Effector CD4-positive, alpha-beta T cell (primary cell): ENCODE measurements around the gene COPS7B.

ENCODE experiments used
- DNase-seq: peaks from one replicate; pipeline ENCODE4 v3.0.0-alpha.2; 2020

The COPS7B gene

DNA sequence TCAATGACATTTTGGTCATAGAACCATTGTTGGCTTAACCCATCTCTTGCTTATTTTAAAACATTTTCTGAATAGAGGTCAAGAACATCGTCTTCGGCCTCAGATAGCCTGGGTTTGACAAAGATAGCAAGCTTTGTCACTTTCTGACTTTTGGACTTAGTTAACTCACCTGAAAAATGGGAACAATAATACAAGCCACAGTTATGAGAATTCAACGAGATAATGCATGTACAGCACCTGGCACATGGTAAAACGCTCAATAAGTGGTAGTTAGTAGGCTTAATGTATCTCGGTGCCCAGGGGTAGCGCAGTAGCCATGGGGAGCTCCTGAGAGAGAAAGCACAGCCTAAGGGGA is 446 bp upstream of the COPS7B start:
- DNase-seq, result no peak

DNA sequence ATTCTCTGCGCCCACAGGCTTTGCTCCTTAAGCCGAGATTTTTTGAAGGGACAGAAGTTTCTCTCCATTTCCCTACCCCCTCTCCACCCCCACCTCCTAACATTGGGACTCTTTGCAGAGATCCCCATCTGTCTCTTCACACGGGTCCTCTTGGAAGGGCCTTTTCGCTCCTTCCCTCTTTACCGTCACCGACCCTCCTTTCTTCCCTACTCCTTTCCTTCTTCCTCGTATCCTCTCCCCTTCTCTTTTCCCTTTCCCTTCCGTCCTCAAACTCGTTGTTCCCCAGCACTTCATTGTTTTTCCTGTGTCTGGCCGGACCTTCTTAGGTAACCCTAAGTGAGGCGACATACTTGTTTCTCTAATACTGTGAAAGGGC is 660 bp downstream of the COPS7B start:
- DNase-seq, result no peak

- no peak for DNase-seq
Observed at GRCh38 chr2:231791107-231791506, 4.9 kb downstream of the COPS7B start.

DNA sequence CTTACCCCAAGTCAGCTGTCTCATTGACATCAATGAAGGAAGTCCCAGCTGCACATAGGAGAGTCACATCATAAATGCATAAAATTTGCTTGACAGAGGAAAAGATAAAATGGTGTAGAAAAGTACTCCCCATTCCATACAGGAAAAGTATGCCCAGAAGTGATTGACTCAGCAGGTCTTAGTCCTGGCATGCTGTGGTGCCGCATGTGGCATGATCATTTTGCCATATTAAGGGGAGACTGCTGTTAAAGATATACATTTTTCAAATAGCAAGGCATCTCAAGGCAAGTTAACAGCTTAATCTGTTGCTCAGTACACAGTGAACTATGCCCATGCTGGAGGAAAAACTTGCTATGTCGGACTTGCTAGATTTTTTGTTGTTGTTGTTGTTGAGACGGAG is 8.1 kb downstream of the COPS7B start:
- no peak for DNase-seq

DNA sequence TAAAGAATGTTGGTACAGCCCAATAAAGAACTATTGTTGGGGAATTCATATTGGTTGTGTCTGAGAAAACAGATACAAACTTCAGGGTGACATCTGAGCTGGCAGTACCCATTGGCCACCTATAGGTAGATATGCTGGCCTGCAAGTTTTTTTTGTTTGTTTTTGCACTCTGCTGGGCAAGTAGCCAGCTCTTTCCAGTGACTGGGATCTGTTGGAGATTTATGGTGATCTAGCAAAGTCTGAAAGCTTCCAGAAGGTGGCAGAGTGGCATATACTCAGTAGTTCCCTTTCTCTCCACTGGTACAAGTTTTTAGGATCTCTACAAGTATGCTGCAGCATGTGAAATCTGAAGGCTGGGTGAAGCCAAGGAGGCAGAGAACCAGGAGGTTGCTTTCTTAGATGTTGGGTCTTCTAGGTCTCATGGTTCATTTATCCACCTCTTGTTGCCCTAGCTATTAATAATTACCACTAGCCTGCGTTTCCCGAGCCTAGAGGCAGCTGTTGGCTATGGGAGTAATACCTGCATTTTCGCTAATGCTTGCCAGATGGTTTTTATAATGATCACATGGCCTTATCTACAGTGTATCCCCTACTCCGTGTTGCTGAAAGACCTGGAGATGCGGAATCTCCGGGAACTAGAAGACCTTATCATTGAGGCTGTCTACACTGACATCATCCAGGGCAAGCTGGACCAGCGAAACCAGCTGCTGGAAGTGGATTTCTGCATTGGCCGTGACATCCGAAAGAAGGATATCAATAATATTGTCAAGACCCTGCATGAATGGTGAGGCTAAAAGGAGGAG is 9.5 kb downstream of the COPS7B start:
- DNase-seq, result no peak

DNA sequence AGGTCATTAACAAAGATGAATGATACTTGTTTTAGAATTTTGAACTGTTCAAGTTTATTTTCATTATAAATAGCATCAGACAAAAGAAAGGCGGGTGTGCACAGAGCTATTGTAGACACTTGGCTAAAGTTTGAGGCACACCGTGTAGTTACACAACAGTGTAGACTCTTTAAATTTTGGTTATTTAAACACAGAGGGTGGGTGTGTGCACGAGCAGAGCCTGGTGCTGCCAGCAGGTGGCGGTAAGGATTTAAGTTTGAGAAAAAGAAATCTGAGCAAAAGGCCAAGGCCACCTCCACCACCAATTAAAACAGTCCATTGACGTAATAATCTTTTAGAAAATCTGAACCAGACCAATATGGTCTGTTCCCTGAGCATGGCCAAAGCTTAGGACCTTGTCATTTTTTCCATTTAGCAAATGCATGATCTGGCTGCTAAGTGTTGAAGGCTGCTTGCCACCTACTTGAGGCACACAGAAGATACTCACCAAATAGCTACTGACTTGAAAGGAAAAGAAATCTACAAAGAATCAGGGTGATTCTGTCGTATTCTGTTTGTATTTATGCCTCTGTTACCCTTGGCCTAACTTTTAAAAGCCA is 14.3 kb downstream of the COPS7B start:
- peak; percentile 17 for DNase-seq

DNA sequence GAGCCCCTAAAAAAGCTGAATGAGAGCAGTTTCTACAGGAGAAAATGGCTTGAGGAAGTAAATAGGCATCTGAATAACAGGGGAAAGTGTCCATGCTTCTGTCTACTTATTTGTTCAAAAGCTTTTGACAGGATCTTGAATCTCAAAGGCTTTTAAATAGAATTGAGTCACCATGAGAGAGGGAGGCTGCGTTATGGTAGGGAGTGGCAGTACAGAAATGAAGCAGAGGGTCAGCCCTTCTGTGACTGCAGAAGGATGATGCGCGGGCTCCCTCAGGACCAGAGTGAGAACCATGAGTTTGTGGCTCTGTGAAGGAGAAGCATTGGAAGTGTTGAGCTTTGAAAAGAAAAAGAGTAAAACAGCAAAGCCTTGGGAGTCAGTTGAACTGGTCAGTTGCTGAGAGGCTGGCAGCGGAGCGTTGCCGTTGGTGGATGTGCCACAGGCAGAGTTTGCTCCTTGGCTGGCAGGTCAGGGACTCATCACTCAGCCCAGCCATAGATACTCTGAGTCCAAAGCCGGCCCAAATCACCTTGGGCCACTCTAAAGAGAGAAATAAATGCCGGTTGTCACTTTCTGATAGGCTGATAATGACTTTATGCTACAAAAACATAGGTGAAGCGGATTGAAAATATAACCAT is 17.4 kb downstream of the COPS7B start:
- no peak for DNase-seq

GRCh38 chr2:231807020-231807419 is 20.8 kb downstream of the COPS7B start:
- no peak for DNase-seq

DNA sequence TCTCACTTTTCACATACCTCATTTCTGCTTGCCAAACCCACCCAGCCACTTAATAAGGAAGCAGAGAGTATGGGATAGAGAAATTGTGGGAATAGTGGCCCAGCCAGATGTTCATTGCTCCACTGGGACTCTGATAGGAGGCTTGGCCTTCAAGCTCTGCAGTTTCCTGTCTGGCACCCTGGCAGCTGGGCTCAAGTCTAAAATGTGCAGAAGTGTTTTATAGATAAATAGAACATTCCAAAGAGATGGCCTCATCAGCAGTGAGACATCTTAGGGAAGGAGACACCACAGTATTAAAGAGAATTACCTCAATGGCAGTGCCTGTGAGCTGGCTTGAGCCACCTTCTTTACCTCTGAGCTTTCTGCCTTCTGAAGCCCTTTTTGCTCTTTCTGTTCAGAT is 24.7 kb downstream of the COPS7B start:
- no peak for DNase-seq

GRCh38 chr2:231816327-231817026 is 30.2 kb downstream of the COPS7B start:
- DNase-seq, result no peak

GRCh38 chr2:231819447-231820042 is 33.3 kb downstream of the COPS7B start:
- DNase-seq, result no peak

DNA sequence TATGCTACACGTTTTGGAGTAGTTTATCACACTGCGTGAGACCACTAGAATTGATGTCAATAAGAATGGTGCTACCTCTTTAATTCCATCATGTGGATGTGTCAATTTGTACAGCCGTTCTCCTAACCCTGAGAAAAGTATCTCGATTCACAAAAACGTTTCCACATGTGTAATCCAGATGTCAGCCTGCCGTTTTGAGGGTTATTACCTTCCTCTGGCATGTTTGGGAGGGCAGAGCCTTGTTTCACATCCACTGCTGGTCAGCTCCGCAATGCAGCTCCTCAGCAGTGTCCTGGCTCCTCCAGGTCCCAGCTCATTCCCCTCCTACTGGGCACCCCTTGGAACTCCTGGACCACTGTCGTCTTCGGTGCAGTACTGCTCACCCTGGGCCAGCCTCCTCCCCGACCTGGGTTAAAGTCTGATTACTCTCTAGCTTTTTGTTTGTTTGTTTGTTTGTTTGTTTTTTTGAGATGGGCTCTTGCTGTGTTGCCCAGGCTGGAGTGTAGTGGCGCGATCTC is 34.6 kb downstream of the COPS7B start:
- DNase-seq, result no peak

- no peak for DNase-seq
Observed at GRCh38 chr2:231821908-231822307, 35.7 kb downstream of the COPS7B start.

GRCh38 chr2:231853105-231853504 is 66.9 kb downstream of the COPS7B start:
- no peak for DNase-seq

- no peak for DNase-seq
Observed at GRCh38 chr2:231854616-231855125, 68.4 kb downstream of the COPS7B start.

GRCh38 chr2:231856959-231857358 is 70.7 kb downstream of the COPS7B start:
- DNase-seq, result no peak
